CD4-positive, alpha-beta T cell treated with Interleukin-15 for 4 hours (primary cell): ENCODE results near the gene UNC5B.

Source experiments
- DNase-seq: peaks from one replicate; pipeline ENCODE4 v3.0.0-alpha.2; 2020; ENCODE audit warnings: low spot score

UNC5B gene

DNA sequence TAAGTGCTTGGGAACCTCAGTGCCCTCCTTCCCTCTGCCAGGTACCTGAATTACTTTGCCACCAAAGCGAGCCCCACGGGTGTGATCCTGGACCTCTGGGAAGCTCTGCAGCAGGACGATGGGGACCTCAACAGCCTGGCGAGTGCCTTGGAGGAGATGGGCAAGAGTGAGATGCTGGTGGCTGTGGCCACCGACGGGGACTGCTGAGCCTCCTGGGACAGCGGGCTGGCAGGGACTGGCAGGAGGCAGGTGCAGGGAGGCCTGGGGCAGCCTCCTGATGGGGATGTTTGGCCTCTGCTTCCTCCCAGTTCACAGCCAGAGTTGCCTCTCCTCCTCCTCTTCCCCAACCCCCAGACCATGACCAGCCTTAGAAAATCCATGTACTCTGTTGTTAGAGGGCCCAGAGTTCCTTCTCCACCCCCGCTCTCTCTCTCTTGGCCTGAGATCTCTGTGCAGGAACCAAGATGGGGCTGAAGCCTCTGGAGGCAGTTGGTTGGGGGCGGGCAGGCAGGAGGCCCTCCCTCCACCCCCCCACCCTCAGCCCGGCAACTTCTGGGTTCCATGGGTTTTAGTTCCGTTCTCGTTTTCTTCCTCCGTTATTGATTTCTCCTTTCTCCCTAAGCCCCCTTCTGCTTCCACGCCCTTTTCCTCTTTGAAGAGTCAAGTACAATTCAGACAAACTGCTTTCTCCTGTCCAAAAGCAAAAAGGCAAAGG, 86.9 kb downstream of the UNC5B start:
- no peak for DNase-seq

DNA sequence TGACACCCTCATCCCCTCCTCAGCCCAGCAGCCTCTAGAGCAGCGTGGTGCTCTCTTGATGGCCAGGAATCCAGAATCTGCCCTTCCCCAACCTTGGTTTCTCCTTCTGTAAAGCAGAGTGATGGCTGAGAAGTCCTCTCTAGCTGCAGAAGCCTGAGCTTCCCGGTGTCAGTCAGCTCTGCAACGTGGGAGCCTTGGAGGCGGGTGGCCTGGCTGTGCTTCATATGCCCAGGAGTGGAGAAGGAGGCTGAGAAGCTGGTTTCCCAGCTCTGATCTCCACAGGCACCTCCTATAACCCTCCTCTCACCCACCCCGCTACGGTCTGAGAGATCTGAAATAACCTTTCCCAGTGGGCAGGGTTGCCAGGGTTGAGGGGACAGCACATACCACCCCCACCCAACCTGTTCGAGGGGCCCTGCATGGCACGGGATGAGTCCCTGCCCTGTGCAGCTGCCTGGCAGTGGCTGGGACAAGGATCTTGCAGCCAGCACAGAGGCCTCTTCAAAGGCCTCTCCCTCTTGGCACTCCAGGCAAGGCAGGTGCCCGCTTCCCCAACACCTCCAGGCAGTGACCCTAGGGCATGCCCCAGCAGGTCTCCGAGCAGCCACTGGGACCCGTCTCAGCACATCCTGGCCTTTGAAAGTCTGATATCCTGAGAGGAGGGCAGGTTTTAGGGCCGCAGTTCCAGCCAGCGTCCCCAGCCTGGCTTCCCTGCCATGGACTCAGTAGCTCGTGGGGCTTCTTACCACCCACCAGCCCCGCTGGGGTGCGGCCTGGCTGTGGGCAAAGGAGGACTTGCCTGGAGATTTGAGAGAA, 88.4 kb downstream of the UNC5B start:
- DNase-seq, result no peak

DNA sequence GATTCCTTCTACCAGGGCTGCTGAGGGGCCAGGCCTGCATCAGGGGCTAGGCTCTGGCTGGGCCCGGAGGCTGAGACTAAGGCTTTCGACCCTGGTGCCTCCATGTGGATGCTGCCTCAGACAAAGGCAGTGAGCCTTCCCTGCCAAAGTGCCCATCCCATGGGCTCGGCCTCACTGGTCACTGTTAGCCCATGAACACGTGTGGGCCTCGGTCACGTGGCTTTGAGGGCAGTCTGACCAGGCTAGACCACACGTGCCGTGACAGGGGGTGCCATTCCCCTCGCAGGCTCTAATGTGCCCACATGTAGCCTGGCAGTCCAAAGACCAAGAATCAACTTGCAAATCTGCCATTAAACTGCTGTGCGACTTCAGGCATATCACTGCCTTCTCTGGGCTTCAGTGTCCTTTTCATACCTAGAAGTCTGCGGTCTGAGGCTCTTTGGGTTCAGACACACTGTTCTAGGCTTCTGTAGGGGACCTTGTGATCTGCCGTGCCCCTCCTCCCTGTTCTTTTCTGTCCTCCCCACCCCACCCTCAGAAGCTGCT, 89.1 kb downstream of the UNC5B start:
- DNase-seq, result no peak

DNA sequence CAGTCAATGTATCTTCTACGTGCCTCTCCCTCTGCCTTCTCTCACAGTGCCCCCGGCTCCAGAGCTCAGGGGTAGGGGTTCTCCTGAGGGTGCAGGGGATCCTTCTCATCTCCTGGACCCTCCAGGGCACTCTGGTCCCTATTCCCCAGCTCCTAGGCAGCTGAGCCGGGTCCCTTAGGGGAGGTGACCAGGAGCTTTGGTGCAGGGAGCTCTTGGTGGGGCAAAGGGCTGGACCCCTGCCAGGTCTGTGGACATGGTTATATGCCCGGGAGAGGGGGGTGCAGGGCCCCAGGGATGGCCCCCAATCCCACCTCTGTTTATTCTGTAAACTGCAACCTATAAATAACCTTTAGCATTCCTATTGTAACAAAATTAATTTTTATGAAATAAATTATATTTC, 90.1 kb downstream of the UNC5B start:
- no peak for DNase-seq

DNA sequence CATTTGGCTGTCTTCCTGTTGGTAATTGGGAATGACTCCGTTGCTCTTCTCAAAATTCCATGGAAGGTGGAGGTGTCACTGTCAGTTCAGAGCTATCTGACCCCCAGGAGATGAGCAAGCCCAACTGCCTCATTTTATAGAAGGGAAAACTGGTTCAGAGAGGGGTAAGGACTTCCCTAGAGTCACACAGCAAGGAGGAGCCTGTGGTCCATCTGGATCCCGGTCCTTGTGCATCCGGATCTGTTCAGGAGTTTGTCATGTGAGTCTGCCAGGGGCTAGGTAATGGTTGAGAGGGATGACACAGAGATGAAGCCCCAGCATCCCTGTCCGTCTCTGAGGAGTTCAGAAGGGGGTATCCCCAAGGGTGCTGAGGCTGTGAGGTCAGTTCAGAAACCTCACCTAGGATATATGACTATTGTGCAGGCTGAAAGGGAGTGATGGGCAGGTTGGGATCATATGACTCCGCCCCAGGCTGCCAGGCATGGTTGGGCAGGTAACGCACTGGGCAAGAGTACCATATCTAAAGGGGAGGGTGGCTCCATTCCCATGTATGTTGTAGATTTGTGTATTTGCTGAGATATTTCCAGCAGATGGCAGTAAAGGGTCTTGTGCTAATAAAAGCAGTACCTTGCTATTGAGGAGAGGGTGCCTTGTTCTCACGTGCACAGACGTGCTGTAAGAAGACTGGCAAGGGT, 90.7 kb downstream of the UNC5B start:
- peak; percentile 42 for DNase-seq

DNA sequence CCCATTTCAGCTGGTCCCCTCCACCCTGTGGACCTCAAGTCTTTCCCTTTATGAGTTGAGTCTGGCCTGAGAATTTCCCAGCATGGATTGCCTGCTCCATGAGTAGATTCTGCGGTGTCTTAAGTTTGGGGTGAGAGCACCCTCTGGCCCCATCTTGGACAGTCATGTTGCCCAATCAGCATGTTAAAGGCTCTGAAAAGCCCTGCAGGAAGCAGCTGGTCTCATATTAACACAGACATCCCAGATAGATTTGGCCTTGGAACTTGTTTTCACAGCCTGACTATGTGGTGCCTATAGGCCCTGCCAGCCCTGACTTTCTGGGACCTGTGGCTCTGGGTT, 91.2 kb downstream of the UNC5B start:
- no peak for DNase-seq

DNA sequence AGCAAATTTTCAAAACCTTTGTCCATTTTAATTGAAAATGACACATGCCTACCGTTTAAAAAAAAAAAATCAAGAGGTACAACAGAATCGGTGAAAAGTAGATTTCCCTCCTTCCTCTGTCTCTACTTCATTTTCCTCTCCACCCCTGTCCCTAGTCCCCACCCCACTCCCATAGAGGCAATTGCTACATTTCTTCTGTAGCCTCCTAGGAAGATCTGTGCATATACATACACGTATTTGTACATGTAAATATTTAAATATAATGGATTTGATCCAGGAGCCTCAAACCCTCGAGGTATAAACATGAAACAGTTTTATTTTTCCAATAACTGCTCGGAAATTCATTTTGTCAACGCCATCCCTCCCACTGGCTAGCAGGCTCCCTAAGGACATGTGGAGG, 92.5 kb downstream of the UNC5B start:
- DNase-seq, result no peak

DNA sequence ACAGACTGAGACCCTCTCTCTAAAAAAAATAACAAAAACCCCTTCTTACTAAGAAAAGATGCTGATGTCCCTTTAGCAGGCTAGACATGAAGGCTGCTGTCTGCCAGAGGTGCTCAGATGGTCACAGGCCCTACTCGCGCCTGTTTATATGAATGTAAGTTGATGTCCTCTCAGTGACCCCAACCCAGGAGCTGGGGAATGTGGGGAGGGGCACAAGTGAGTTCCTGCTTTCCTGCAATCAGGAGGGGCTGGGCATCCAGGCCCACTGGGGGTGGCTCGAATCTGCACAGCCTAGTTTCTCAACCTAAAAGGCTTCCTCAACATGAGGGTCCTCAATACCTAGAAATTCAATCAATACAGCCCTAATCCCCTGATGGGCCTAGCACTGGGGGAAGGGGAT, 94.6 kb downstream of the UNC5B start:
- DNase-seq, result no peak

DNA sequence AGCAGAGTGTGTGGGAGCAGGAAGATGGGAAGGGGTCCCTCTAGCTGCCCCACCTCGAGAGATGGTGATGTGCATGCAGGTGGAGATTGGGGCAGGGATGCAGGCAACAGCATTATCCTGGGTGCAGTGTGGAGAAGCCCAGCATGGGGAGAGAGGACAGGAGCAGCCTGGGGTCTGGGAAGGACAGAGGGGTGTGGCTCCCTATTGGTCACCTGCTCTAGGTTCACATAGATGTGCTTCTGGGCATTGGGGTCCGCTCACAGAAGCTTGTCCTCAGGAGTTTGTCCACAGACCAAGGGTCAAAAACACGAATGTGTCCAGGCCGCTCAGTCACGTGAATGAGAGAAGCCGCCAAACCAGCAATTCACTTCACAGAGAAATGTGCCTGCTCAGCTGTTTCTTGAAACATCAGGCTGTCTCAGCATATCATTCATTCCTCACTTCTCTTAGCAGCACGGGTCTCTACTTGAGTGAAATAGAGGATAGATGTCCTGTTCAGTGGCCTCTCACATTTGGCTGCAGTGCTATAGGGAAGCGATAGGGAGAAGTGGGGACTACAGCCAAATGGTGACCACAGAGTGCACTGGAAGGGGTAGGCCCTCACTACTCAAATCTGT, 95.2 kb downstream of the UNC5B start:
- DNase-seq, result no peak

DNA sequence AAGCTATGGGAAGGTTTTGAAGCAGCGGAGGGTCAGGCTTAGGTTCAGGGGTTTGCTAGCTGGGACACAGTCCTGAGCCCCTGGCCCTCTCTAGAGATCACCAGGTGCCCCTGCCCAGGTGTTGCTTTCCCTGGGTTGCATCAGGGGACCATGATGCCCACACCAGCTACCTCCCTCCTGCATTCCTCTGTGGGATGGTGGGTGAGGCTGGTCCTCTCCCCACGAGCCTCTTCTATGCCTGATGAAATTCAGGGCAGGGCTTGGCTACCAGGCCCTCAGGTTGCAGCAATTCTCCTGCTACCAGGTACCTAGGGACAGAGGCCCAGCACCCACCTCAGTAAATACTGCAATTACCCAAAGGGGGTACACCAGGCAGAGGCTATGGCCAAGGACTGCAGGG, 95.9 kb downstream of the UNC5B start:
- no peak for DNase-seq

DNA sequence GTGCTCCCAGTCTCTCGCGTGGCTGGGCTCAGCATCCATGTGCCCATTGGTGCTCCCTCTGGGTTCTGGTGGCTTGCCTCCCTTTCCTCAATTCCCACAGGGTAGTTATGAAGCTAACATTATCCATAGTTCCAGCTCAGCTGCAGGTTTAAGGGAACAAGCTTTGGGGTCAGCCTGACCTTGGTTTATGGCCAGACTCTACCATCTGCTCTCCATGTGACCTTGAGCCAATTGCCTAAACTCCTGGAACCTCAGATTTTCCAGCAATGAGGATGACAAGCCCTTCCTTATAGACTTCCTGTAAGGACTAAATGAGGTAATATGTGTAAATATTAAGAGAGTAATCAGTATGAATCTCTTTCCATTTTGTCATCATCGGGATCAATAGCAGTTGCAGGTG, 96.6 kb downstream of the UNC5B start:
- DNase-seq, result no peak

DNA sequence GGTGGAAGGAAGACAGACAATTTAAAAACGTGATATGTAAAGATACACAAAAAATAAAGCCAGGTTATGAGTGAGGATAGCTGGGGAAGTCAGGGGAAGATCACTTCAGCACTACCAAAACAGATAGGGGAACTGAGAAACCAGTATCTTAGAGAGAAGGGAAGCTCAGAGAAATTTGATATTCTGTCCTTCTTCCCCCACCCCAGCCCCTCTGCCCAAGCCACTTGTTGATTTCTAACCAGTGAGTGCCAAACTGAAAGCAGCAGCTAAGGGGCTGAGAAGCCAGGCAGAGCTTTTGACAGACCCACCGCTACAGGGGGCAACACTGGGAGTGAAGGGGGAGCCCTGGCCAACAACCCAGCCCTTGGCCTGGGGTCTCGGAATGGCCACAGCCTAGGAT, 97.5 kb downstream of the UNC5B start:
- DNase-seq, result no peak

DNA sequence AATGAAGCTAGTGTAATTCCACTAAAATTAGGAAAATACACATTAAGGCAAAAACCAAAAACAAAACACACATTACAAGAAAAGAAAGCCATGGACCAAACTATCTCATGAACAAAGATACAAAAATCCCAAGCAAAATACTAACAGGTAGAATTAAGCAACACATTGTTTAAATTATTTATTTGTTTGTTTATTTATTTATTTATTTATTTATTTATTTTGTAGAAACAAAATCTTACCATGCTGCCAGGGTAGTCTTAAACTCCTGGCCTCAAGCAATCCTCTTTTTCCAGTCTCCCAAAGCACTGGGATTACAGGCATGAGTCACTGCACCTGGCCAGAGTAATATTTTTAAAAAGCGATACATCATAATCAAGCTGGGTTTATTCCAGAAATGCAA, 99.8 kb downstream of the UNC5B start:
- no peak for DNase-seq

DNA sequence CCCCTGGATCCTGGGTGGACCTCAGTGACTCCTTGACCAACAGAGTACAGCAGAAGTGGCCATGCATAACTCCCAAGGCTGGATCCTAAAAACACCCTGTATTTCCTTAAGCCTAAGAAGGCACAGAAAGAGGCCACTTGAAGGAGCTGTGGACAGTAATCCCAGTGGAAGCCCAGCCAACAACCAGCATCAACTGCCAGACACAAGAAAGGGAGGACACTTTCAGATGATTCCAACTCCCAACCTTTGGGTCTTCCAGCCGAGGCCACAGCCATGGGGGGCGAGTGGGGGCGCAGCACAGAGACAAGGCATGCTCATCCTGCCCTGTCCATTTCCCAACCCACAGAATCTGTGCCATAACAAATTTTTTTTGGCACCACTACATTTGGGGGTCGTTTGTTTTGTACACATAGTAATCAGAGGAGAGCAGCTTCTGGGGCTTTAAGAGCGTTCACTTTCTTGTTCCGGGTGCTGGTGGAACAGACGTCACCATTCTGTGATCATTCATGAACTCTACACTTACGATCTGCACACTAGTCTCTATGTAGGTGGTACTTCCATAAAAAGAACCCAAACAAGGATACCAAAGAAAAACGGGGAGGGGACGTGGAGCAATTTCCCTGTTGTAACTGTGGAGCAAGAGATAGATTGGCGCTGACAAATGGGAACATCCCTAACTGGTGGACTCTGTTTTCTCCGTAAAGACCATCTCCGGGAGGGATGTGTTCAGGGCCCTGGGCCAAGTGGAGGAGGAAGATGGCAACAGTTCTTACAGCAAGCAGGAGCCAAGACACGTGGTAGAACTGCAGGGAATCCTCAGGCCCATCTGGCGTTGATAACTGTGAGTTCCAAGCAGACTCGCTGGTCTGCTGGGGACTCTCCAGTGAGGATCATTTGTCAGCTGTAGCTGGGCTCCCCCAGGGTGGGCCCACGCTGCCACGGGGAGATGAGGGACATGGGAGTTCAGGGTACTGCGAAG, 100.7 kb downstream of the UNC5B start:
- no peak for DNase-seq

DNA sequence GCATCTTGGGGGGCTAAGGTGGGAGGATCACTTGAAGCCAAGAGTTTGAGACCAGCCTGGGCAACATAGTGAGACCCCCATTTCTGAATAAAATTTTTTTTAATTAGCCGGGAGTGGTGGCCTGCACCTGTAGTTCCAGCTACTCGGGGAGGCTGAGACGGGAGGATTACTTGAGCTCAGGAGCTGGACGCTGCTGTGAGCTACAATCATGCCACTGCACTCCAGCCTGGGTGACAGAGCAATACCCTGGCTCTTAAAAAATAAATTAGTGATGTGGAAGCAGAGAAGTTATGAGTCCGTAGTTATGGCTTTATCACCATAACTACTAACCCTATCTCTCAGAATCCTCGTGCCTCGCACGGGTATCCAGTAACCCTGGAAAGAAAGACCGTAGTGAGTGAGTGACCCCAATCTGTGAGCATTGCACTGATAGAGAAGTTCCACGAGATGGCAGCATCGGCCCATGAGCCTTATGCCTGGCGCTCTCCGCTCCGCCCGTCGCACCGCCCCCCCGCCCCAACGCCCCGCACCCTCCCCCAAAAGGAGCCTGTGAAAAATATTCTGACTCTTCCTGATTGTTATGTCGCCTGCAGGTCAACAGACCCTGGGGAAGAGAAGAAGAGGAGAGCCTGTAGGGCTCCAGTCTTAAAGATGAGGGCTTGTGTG, 101.8 kb downstream of the UNC5B start:
- DNase-seq, result peak; percentile 52

DNA sequence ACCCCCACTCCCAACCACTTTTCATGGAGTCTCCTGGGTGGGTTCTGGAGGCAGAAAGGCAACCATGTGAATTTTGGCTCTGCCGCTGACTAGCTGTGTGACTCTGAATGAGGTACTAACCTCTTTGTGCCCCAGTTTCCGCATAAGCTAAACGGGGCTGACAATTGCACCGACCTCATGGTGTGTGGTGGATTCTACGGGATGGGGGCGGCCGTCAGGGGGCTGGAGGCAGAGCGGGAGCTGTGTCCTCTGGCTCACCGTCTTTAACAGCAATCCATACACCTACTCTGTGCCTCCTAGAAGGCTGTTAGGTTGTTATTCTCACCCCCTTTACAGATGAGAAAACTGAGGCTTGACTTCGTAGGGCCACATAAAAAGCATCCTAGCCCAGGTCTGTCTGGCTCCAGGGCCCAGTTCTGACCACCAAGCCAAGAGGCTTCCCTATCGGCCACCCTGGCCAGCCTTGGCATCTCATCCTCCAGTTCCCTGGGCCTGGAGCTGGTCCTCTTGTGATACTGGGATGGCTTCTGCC, 102.4 kb downstream of the UNC5B start:
- DNase-seq, result no peak

DNA sequence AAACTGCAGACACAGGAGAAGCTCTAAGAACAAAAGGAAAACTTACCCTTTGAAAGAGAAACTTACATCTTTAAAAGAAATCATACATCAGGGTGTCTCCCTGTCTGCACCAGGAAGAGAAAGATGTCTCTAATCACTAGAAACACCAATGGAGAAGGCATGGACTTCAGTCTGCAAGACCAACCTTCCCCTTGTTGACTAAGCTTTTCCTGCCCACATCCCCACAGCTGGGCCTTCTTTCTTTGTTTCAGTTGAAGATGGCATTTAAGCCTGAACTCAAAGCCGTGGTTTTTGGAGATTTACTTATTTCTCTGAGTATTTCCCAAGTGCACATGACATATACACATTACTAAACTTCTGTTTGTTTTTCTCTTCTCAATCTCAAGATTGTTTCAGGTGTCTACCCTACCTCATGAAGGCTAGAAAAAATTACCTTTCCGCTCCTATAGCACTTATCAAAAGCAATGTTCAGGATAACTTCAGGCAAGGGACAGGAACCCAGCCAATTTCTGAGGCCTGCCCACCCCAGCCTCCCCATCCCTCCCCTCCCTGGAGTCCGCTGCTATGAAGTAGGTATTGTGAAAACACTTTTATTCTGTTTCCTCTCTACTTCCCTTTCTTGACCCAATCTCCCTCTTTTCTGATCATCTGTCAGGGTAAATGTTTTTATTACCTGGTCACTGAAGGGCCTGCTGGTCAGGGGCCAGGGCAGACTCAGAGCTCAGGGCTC, 103.9 kb downstream of the UNC5B start:
- DNase-seq, result no peak

DNA sequence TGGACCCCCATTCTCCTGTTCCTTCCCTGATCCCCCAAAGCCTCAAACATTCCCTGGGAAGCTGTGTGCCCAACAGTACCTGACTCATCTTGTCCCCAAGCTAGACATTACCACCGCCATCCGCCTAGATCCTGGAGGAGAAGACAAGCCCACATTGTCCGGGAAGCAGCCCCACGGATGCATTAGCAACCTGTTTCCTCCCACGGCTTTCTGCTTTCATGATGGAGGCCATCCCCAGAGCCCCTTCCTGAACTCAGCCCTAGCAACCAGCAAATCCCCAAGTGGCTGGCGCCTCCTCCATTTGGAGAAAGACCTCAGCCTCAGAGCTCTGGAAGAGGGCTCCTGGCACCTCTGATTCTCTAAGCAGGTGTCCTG, 104.4 kb downstream of the UNC5B start:
- DNase-seq, result no peak

DNA sequence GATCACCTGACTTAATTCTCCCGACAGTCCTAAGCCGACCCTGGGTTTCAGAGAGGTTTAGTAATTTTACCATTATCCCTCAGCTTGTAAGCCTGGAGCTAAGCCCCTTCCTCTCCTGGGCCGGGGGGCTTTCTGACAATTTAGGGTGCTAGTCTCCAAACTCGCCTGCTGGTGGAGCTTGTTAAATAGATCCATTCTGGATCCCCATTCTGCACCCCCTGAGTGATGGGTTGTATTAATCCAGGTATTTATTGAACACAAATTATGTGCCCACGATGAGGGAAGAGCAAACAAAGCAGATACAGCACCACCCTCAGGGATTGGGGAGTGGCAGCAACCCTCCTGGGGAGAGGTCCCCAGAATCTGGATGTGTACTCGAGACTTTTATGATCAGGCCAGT, 105.4 kb downstream of the UNC5B start:
- DNase-seq, result no peak
